ENCODE data around the gene S100A4.
"Not testable (repeated sequence)": the region's sequence is repeated elsewhere in the genome, so short reads cannot be mapped to it uniquely, and the experiment has no call there.

DNA sequence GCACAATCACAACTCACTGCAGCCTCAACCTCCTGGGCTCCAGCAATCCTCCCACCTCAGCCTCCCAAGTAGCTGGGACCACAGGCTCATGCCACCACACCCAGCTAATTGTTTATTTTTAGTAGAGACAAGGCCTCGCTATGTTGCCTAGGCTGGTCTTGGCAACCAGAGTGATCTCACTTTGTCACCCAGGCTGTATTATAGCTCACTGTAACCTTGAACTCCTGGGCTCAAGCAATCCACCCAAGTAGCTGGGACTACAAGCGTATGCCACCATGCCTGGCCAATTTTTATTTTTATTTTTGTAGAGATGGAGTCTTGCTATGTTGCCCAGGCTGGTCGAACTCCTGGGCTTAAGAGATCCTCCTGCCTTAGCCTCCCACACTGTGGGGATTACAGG is 16.4 kb upstream of the S100A4 start:
- TF ChIP-seq, protein P1, sequence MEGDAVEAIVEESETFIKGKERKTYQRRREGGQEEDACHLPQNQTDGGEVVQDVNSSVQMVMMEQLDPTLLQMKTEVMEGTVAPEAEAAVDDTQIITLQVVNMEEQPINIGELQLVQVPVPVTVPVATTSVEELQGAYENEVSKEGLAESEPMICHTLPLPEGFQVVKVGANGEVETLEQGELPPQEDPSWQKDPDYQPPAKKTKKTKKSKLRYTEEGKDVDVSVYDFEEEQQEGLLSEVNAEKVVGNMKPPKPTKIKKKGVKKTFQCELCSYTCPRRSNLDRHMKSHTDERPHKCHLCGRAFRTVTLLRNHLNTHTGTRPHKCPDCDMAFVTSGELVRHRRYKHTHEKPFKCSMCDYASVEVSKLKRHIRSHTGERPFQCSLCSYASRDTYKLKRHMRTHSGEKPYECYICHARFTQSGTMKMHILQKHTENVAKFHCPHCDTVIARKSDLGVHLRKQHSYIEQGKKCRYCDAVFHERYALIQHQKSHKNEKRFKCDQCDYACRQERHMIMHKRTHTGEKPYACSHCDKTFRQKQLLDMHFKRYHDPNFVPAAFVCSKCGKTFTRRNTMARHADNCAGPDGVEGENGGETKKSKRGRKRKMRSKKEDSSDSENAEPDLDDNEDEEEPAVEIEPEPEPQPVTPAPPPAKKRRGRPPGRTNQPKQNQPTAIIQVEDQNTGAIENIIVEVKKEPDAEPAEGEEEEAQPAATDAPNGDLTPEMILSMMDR (IDR thresholded peaks at IDR 0.05): not testable (repeated sequence)
- not testable (repeated sequence) for TF ChIP-seq POLR2AphosphoS5, POLR2A (IDR thresholded peaks at IDR 0.05)
